HEK293T (cell line): Measurements from ENCODE around the gene S100A6.

Experiments
- CTCF ChIA-PET: fragments of 350-600 bp; formaldehyde crosslinking; extraction: SDS; loops from one replicate; lab custom pipeline; 2021; ENCODE audit warnings: antibody characterized with exemption, inconsistent platforms; lab: Yijun Ruan, JAX
- POLR2A ChIA-PET: fragments of 350-600 bp; formaldehyde crosslinking; extraction: SDS; loops from one replicate; lab custom pipeline; 2020; ENCODE audit warnings: antibody characterized with exemption, inconsistent platforms; lab: Yijun Ruan, JAX
- DNase-seq: peaks from one replicate; pipeline ENCODE4 v3.0.0; 2012; ENCODE audit warnings: mixed read lengths; ENCODE audit errors: extremely low spot score
- ARNT ChIP-seq: fragments of 450-650 bp; IDR thresholded peaks from 2 replicates; pipeline ENCODE4 v1.6.1; 2017; ENCODE audit warnings: mild to moderate bottlenecking
- BHLHE40 ChIP-seq: fragments of 450-650 bp; IDR thresholded peaks from 2 replicates; pipeline ENCODE4 v1.6.1; 2016; ENCODE audit warnings: mild to moderate bottlenecking, moderate library complexity, borderline replicate concordance
- CTBP1 ChIP-seq: fragments of 450-650 bp; IDR thresholded peaks from 2 replicates; pipeline ENCODE4 v1.6.1; 2016; ENCODE audit warnings: borderline replicate concordance
- ELF4 ChIP-seq: fragments of 450-650 bp; IDR thresholded peaks from 2 replicates; pipeline ENCODE4 v1.6.1; 2017; ENCODE audit warnings: antibody characterized with exemption
- FOXA1 ChIP-seq: fragments of 450-650 bp; IDR thresholded peaks from 2 replicates; pipeline ENCODE4 v1.6.1; 2016; ENCODE audit warnings: mild to moderate bottlenecking
- FOXK2 ChIP-seq: fragments of 450-650 bp; IDR thresholded peaks from 2 replicates; pipeline ENCODE4 v1.6.1; 2016; ENCODE audit warnings: mild to moderate bottlenecking
- FOXM1 ChIP-seq: fragments of 450-650 bp; IDR thresholded peaks from 2 replicates; pipeline ENCODE4 v1.6.1; 2017; ENCODE audit warnings: mild to moderate bottlenecking, borderline replicate concordance
- HDGF ChIP-seq: fragments of 450-650 bp; IDR thresholded peaks from 2 replicates; pipeline ENCODE4 v1.6.1; 2017; ENCODE audit warnings: antibody characterized with exemption, borderline replicate concordance
- L3MBTL2 ChIP-seq: fragments of 450-650 bp; conservative IDR thresholded peaks from 2 replicates; pipeline ENCODE4 v1.6.1; 2016; ENCODE audit warnings: mild to moderate bottlenecking
- LEF1 ChIP-seq: fragments of 450-650 bp; IDR thresholded peaks from 2 replicates; pipeline ENCODE4 v1.6.1; 2017; ENCODE audit warnings: mild to moderate bottlenecking, borderline replicate concordance
- NFRKB ChIP-seq: fragments of 450-650 bp; IDR thresholded peaks from 2 replicates; pipeline ENCODE4 v1.6.1; 2016; ENCODE audit warnings: mild to moderate bottlenecking, moderate library complexity
- SP1 ChIP-seq: fragments of 450-650 bp; IDR thresholded peaks from 2 replicates; pipeline ENCODE4 v1.6.1; 2017
- SUZ12 ChIP-seq: fragments of 450-650 bp; IDR thresholded peaks from 2 replicates; pipeline ENCODE4 v1.6.1; 2016; ENCODE audit warnings: mild to moderate bottlenecking
- TARDBP ChIP-seq: fragments of 450-650 bp; IDR thresholded peaks from 2 replicates; pipeline ENCODE4 v1.6.1; 2016
- ZNF384 ChIP-seq: fragments of 450-650 bp; IDR thresholded peaks from 2 replicates; pipeline ENCODE4 v1.6.1; 2016
- TF ChIP-seq, protein P1 (sequence below): fragments of 450-650 bp; IDR thresholded peaks from 2 replicates; pipeline ENCODE4 v1.6.1; 2016

Gene S100A6

GRCh38 chr1:153549741-153550397, 14.1 kb upstream of the S100A6 start:
- no peak for TF ChIP-seq TARDBP
- TF ChIP-seq ELF4, result no peak
- no peak for TF ChIP-seq CTBP1
- TF ChIP-seq HDGF, result no peak
- no peak for TF ChIP-seq ARNT
- TF ChIP-seq ZNF384, result no peak
- TF ChIP-seq FOXK2, result no peak
- POLR2A ChIA-PET, result interaction anchor here (1.8 to 1.9 kb wide), 2 partner anchors 16 to 84 kb away, joined by 5 read pairs; partner anchors contain the start of genes CHTOP and S100A2
- CTCF ChIA-PET, result interaction anchor here (0.9 to 2.0 kb wide), 3 partner anchors 16 to 18 kb away, joined by 3 to 11 read pairs (median 3); no protein-coding TSS in a partner anchor

DNA sequence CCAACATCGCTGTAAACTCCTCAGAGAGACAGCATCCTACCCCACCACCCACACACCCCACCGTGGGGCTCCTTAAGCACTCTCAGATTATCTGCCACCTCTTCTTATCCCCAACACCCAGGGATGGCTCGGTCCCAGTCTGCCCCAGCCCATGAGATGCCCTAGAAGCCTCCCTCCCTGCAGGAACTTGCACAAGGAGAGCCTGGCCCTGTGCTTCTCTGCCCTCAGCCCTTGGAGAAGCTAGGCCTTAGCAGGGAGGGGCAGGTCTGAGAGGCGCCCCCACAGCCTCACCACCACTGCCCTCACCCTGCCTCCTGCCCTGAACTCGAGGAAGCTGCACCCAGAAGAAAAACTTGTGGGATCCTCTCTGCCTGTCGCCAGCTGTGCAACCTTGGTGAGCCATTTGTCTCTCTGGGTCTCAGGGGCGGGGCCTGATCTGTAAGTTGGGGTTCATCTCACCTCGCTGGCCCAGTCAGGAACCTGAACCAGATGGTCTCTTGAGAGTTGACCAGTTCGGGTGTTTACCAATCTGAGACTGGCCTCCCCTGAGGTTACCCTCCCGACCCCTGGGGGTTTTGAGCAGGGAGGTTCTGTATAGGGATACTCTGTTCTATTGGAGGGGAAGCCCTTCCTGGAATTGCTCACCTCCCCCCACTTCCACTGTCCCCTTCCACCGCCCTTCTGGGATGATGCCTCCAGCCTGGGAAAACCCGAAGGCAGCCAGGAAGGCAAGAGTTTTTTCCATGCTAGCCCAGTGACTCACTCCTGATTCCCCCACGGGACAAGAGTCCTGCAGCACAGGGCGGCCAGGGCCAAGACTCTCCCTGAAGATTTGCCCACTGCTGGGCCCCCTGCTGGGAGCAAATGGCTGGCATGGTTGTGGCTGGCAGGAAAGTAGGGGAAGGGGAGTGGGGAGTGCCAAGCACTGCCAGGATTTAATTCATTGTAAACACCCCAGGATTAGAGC, 13.2 kb upstream of the S100A6 start, which contains the start of gene S100A3:
Gene S100A3 (minus strand): TSS at position 537 of the 967 bp plus-strand sequence. CDS start 773 bp downstream, outside the sequence.
- POLR2A ChIA-PET, result interaction anchor here (1.8 to 1.9 kb wide), 2 partner anchors 17 to 85 kb away, joined by 5 read pairs; partner anchors contain the start of genes CHTOP and S100A2
- CTCF ChIA-PET, result no interaction called here
- no peak for DNase-seq
- TF ChIP-seq HDGF (no peak), CTBP1 (no peak), NFRKB (no peak), ARNT (no peak), FOXA1 (no peak), SP1 (no peak), FOXM1 (no peak), TARDBP (no peak), L3MBTL2 (no peak), LEF1 (no peak), BHLHE40 (no peak), FOXK2 (no peak), ZNF384 (no peak), SUZ12 (no peak), ELF4 (no peak)
- TF ChIP-seq, protein P1, sequence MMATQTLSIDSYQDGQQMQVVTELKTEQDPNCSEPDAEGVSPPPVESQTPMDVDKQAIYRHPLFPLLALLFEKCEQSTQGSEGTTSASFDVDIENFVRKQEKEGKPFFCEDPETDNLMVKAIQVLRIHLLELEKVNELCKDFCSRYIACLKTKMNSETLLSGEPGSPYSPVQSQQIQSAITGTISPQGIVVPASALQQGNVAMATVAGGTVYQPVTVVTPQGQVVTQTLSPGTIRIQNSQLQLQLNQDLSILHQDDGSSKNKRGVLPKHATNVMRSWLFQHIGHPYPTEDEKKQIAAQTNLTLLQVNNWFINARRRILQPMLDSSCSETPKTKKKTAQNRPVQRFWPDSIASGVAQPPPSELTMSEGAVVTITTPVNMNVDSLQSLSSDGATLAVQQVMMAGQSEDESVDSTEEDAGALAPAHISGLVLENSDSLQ, result no peak

More at GRCh38 chr1:153549741-153550397, 14.1 kb upstream of the S100A6 start:
- no peak for DNase-seq

DNA sequence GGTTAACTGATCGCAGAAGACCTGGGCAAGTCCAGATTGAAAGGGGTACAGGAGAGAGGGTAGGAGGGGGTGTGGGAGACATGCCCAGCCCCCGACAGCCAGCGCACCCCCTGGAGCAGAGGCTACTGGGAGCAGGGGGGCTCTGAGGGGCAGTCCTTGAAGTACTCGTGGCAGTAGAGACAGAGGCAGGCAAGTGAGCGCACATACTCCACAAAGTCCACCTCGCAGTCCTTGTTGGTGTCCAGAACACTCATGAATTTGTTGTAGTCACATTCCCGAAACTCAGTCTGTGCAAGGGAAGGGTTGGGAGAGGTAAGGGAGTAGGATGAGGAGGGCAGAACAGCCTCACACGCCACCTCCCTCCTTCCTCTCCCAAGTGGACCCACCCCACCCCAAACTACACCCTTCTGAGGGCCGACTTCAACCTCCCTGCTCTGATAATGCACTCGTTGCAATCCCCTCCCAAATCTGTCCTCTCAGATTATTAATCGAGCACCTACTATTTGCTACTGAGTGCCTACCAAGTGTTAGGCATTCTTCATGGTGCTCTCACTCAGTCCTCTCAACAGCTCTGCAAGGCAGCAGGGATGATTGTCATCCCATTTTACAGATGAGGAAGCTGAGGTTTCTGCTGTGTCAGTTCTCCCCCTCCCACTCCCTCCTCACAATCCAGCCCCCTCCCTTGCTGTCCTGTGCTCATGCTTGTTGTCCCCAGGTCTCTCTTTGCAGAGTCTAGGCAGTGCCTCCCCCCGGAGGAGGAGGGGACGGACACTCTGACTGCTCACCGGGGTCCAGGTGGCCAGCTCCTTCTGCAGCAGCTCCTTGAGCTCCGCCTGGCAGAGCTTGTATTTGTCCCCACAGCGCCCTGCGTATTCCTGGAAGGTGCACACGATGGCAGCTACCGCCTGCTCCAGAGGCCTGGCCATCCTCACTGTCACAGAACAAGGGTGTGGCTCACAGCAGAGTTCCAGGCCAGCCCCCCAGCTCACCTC, 12.1 kb upstream of the S100A6 start:
- DNase-seq, result no peak
- no peak for TF ChIP-seq ARNT
- no peak for TF ChIP-seq L3MBTL2
- no peak for TF ChIP-seq ELF4
- no peak for TF ChIP-seq FOXK2
- TF ChIP-seq NFRKB, result no peak
- TF ChIP-seq CTBP1, result no peak
- TF ChIP-seq SUZ12, result no peak
- TF ChIP-seq BHLHE40, result no peak
- no peak for TF ChIP-seq TARDBP
- TF ChIP-seq, protein P1, result no peak
- no peak for TF ChIP-seq SP1
- TF ChIP-seq LEF1, result no peak
- no peak for TF ChIP-seq FOXM1
- TF ChIP-seq ZNF384, result no peak
- TF ChIP-seq HDGF, result no peak
- TF ChIP-seq FOXA1, result no peak
- ChIA-PET CTCF (no interaction called here), POLR2A (interaction anchor here (1.8 kb wide), 1 partner anchor 86 kb away, joined by 6 read pairs; the partner anchor contains the start of gene CHTOP)

- TF ChIP-seq SP1, result no peak
- TF ChIP-seq, protein P1, result no peak
- no peak for TF ChIP-seq BHLHE40
- no peak for TF ChIP-seq NFRKB
- no peak for TF ChIP-seq FOXK2
- no peak for TF ChIP-seq HDGF
- no peak for TF ChIP-seq FOXA1
- no peak for TF ChIP-seq ZNF384
- TF ChIP-seq SUZ12, result no peak
- no peak for TF ChIP-seq L3MBTL2
- no peak for TF ChIP-seq LEF1
- no peak for TF ChIP-seq FOXM1
- no peak for DNase-seq
- ChIA-PET CTCF (interaction anchor here (1.2 kb wide), 1 partner anchor 14 kb away, joined by 3 read pairs; no protein-coding TSS in a partner anchor), POLR2A (interaction anchor here (1.8 kb wide), 1 partner anchor 87 kb away, joined by 6 read pairs; the partner anchor contains the start of gene CHTOP)
Observed at GRCh38 chr1:153546796-153547559, 11.2 kb upstream of the S100A6 start.
